IPS-11a (cell line): ENCODE results near the gene GRIP1.

Source experiments
- H3K4me3 ChIP-seq: one replicate; pipeline ENCODE4 v1.5.1; 2013; ENCODE audit warnings: low read depth, low read length, control low read depth

The GRIP1 gene

DNA sequence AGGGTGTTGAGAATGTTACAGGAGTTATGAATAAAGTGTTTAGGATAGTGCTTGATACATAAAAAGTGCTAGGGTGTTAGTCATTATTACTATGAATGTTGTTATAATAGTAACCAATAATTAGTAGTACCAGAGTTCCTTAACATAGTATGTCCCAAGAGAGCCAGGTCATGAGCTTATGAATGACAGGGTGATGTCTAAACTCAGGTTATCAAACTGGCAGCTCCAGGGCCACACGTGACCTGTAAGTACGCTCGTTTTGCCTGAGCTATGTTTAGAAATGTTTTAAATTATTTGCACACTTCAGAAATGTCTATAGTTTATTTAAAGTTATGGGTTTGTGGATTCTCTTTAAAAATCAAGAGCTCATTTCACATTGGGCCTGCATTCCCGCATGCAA, 14.1 kb upstream of the GRIP1 start:
- no peak overlapping the region for H3K4me3 ChIP-seq

DNA sequence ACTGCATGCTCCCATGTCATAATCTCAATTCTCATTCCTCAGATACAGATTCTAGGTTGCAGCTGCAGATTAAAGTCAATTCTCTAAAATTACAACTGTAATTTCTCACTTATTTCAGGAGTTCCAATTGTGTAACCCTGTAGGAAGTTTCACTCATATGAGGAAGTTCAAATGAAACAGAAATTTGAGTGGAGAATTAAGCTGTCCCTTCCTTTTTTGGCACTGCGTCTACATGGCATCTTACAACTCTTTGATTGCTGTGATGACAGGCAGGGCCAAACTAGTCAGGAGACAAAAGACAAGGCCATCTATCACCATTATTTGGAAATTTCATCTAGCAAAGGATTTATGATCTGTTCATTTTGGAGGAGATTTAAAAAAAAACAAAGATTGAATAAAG, 13.3 kb upstream of the GRIP1 start:
- H3K4me3 ChIP-seq: no peak overlapping the region

DNA sequence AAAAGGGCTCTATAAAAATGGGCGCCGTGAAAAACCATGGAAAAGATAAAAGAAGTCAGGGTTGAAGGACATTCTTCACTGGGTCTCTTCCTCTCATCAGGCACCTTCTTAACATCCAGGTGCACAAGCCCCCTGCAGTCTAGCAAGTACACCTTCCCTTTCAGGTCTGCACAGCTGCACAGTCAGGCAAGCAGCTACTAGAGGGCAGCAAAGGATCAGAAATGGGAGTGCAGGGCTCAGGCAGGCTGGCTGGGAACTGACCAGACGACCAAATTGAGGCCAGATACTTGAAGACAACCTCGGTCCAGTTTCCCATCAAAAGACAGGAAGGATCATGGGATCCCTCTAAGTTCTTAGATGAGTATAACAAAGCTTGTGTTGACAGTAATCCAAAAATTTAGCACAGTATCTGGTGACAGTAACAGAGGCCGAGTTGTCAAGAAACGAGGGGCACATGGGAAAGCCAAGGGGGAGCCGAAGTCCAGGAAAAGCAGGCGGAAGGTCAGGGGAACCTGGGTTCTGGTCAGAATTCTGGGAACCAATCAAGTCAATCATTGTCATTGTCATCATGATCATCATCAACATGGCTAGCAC, 10.1 kb upstream of the GRIP1 start:
- no peak overlapping the region for H3K4me3 ChIP-seq

DNA sequence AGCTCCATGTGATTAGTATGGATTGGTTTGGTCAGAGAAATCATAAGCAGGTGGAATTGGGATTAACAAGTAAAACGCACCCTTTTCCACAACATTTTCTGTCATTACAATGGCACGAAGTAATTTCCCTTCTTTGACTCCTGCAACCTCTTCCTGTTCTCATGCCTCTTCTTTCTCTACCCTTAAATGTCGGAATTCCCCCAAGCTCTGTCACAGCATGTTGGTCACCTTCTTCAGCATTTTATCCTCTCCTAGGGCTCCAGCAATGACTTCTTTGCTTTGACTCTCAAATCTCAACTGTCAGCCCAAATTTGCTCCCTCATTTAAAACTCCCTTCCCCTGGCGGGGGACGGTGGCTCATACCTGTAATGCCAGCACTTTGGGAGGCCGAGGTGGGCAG, 5.3 kb upstream of the GRIP1 start:
- no peak overlapping the region for H3K4me3 ChIP-seq

DNA sequence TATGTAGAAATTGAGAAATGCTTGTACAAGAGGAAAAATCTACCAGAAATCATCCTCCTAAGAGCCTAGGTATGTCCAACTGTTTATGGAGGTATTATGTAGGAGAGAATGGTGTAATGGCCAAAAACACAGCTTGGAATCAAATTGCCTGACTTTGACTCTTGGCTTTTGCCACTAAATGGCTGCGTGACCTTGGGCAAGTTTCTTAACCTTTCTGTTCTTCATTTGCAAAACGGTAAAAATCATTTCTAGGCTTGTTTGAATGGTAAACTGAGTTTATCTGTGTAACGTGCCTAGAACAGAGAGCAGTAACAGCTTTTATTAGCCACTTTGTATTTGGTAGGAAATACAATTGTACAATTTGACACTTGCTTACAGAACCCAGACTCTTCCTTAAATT, 4.9 kb upstream of the GRIP1 start:
- no peak overlapping the region for H3K4me3 ChIP-seq

DNA sequence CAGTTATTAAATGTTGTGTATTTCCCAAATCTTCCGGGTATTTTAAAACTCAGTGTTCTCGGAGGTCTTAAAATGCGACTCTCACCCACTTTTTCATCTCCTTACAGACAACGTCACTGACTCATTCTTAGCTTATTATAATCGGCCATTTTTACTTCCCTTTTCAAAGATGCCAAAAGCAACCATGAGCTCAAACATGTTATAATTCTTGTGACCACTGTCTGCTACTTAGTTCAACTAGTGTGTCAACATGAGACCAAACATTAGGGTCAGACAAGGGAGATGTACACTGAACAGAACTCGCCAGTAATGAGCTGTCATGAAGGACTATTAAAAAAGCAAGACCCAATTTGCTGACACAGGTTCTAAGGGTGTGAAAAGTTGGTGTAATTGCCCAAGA, 4.2 kb upstream of the GRIP1 start:
- H3K4me3 ChIP-seq: no peak overlapping the region

DNA sequence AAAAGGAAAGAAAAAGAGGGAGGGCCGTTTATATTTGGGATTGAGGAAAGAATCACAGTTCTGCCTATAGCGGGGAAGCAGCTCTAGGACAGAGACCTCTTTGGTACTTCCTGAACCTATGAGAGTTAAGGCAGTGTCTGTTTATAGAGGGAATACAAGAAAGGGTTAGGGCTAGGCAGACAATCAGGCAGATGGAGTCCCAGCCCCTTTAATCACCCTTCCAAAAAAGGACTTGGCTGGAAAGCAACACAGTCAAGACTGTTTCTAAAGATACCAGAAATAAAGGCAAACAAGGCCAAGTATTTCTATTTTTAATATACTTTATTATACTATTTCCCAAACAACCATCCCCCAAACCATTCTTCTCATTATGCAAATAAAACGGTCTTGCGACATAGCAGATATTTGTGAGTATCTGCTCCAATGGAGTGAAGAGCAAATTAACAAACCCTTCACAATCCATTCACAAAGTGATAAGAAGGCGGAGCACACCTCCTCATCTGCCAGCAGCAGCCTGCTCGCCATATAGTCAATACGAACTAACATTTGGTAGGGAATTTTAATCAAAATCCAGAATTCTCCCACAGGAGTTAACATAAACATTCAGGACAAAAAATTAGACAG, 697 bp upstream of the GRIP1 start:
- no peak overlapping the region for H3K4me3 ChIP-seq

DNA sequence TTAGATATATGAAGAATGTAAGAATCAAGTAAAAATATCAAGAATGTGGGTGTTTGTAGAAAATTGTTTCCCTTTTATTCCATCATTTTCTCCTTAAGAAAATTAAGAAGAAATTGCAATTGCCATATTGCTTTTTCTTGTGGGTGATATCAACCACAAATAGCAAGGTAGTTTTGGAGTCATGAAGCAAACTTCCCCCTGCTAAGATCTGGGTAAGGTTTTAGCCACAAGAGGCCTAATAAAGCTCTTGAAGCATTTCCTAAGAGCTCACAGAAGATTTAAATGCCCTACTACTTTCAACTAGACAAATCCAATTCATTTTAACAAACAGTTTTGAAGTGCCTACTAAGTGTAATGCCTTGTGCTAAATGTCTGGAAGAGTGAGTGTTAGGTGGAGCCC, 2.6 kb downstream of the GRIP1 start:
- no peak overlapping the region for H3K4me3 ChIP-seq

DNA sequence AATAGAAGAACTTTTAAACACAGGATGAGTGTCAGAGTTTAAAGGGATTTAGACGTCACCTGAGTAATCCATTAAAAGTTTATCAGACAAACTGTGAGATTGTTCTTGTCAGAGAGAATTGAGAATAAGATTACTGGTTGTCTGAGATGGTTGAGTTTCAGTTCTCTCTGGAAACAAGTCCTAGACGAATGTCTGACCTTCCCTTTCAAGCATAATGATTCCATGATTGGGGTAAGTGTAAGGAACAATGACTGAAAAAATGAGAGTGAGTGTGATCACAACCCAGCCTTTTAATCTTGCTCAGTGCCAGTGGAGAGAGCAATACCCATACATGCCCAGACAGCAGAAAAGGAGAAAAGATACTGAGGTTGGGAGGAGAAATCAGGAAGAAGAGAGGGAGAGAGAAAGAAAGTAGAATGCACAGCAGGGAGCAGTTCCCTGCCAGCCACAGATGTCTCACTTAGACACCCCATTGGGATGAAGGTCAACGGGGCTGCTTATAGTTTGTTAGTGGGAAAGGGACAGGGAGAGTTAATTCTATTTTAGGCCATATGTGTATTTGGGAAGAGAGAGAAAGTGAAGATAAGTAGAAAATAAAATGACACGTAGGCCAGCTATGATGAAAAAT, 4.3 kb downstream of the GRIP1 start:
- no peak overlapping the region for H3K4me3 ChIP-seq

DNA sequence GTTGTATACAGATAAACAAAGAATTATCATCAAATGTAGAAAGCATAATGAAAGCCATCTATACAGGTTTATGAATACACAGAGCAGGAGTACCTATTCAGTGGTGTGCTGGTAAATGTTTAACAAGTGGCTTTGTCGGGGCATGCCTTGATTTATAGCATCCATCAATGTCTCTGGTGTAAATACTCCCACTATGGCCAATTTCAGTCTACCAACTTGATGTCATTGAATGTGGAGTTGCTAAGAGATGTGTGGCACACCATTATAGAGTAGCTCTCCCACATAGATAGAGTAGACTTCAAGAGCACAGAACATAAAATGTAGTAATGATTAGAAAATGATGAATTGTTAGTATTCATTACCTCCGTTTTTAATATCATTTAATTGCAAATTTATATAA, 9.3 kb downstream of the GRIP1 start:
- H3K4me3 ChIP-seq: no peak overlapping the region

DNA sequence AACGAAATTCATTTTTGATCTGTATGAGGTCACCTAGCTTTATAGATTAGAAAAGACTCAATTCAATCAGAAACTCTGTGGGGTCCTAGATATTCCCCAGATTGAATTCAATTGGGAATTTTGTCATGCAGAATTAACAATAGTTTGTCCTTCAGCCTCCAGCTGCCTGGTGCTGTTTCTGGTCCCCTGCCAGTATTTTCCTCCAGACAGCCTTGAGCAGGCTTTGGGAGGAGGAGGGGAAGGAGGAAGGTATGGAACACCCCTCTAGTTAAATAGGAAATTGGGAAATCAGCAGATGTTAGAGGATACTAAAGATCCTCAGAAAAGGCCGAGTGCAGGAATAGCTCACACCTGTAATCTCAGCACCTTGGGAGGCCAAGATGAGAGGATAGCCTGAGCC, 10.6 kb downstream of the GRIP1 start:
- no peak overlapping the region for H3K4me3 ChIP-seq

DNA sequence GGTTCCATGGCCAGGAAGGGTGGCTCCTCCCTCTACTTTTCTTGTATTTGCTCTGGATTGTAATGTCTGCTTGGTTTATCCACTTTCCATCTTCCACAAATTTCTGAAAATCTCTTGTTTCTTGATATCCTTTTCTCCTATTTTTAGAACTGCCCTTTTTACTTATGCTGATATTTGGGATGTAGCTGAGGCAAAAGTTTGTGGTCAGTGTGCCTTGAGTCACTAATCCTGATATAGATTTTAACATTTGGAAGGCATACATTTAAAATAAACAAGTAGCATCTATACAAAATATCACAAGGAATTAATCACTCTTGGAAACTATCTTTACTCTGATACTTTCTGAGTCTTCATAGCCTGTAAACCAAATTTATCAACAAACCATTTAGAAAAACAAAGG, 11.0 kb downstream of the GRIP1 start:
- no peak overlapping the region for H3K4me3 ChIP-seq

DNA sequence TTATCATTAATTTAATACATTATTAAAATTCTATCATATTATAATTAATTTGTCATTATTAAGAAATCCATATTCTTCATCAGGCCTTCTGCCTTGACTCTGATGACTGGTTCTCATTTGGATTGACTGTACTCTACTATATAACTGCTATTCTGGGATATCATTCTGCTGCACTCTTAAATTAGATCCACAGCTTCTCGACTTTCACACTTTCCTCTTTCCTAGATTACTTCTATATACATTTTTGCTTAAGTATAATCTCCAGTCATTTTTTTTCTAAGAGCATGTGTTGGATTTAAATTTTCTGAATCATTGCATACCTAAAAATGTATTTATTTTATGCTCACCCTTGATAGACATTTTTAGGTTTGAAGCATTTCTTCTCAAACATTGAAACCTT, 12.4 kb downstream of the GRIP1 start:
- no peak overlapping the region for H3K4me3 ChIP-seq

DNA sequence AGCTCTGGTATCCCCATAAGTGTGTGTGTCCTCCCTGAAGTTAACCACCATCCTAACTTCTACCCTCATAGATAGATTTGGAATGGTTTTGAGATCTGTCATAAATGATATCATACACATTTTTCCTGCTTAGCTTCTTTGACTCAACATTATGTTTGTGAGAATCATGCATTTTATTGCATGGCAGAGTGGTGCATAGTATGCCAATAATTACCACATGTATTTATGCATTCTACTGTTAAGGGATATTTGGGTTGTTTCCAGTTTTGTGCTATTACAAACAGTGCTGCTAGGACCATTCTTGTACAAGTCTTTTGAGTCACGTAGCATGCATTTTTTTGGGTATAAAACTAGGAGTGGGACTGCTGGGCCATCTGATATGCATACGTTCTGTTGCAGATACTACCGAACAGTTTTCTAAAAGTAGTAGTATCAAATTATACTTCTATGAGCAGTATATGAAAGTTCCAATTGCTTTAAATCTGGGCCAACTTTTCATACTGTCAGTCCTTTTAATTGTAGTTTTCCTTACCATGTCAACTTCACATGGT, 13.4 kb downstream of the GRIP1 start:
- no peak overlapping the region for H3K4me3 ChIP-seq

DNA sequence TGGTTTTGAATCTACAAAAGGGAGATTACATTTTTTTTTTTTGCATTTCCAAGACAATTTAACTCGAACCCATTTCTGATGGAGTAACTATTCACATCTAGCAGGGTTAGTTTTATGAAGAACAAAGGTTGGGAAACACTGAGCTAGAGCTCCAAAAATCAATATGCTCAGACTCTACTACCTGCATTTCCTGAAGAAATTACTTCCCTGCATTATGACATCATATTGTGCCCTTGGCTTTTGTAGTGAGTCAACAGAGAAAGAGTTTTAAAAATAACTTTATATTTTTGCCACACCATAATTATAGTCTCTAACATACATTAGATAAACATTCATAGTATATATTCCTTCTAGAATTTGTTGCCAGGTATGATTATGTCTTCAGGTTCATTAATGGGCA, 14.8 kb downstream of the GRIP1 start:
- H3K4me3 ChIP-seq: no peak overlapping the region

DNA sequence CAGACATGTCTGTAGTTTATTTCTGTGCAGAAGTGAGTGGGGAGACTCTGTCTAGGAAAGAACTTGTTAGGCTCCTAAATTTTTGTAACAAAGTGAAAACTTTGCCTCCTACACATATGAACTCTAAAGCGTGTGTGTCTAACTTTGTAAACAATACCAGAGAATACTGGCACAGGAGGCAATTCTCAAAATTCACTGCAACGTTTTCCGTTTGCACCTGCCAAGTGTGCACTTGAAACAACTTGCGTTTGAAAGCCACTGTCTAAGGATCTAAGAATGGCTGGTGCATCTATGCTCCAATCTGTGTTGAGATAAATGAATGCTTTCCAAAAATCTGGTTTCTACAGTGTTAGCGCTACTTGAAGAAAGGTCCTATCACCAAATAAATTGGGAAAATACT, 15.3 kb downstream of the GRIP1 start:
- H3K4me3 ChIP-seq: no peak overlapping the region

DNA sequence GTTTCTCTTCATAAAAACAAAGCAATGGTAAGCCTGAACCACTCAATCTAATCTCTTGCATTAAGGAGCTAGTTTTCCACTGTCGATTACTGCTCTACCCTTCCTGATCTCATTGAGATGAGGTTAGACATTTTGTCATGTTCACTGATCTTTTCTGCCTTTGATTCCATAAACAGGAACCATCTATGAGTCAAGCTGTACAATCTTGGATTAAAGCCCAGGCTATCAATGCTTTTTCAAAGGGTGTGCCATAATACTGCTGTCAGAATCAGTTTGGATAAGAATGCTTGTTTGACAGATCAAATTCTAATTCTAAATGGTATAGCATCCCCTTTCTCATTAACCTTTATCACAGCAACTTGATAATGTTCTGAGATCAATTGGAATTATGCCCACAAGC, 16.1 kb downstream of the GRIP1 start:
- H3K4me3 ChIP-seq: no peak overlapping the region

DNA sequence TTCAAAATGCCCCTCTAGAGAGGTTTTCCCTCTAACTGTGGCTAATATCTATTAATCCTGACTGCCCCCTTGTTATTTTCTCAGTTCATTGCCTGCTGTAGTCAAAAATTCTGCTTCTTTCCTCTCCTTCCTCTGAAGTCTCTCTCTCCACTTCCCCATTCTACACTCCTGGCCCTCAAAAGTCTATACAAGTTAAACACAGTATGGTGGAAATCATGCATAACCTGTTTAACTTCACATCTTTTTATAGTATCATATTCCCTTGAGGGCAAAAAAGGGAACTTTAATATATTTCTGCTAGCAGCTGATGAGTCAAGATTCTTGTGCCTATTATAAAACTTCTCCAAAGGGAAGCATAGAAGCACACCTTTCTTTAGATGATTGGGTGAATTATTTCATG, 16.7 kb downstream of the GRIP1 start:
- H3K4me3 ChIP-seq: no peak overlapping the region

DNA sequence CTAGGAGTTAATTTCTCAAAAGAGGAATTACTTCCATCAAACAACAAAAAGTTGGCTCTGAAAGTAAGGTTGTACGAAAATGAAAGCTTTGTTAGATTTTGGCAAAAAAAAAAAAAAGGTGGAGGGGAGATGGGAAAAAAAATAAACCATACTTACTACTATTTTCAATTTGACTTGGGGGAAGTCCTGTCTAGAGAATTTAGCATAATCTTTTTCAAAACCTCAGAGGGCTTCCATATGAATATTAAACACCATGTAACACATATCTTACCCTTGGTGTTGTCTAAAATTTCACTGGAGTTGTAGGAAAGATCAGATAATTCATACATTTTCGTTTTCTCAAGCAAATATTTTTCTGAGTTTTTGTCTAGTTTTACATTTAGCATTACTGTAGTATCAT, 17.5 kb downstream of the GRIP1 start:
- H3K4me3 ChIP-seq: no peak overlapping the region

DNA sequence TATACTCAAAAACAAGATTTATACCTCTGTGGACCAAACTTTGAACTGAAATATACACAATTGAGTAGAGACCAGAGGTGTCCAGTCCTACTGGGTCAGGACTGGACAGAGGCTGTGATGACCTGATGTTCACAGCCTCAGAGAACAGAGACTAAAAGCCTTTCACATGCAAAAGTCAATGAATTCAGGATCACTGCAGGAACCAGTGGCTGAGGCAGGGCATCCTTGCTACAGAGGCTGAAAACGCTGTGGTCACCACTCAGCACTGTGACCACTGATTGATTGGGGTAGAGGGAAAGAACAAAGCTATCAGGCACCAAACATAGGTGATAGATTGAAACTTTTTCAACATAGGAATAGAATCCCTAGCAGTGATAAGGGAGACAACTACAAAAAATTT, 25.1 kb downstream of the GRIP1 start:
- H3K4me3 ChIP-seq: no peak overlapping the region

DNA sequence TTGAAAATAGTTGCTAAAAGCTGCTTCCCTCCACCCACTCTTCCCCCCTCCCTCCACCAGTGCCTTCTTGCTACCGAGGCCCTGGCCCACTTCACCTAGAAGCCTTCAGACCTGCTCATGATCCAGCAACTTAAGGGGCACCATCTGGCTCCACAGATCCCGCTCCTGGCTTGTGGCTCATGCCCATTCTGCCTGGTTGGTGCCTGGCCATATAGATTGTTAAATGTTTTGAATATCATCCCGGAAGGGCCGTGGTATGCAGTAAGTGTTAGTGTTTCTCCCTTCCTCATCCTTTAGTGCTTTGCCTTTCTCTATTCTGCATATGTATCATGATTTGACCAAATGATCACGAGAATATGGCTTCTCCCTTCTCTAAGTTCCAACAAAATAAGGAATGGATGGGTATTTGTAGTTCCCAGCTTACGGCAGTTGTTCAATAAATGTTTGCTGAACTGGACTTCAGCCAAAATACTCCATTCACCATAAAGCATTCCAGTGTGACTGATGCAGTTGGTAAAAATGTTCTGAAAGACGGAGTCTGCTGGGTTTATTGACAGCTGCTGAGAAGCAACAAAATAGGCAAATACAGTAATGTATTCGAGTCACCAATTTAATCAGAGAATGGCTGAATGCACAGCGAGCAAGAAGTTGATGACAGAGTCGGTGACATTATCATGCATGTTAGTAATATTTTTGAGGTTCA, 30.7 kb downstream of the GRIP1 start:
- H3K4me3 ChIP-seq: no peak overlapping the region
